GM12874 (cell line): ENCODE measurements around the gene MCF2L.

ENCODE experiments used
- TF ChIP-seq, protein P1 (sequence below): IDR thresholded peaks from 2 replicates; pipeline ENCODE4 v1.5.1; 2011; ENCODE audit warnings: low read depth, mild to moderate bottlenecking, control low read depth, low read length, moderate library complexity; ENCODE audit not compliant: insufficient read depth

MCF2L gene

DNA sequence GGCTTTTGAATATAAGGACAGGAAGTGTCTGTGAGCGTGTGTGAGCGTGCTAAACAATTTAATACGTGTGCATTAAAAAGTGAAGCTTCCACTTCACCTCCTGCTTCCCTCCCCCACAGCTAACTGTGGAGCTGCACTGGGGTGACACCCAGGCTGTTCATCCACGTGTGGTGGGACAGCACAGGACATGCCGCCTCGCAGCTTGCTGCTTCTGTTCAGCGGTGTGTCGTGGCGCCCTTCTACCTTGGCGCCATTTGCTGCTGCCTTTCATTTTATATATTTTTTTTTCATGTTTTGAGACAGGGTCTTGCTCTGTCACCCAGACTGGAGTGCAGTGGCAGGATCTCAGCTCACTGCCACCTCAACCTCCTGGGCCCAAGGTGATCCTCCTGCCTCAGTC is 63.3 kb downstream of the MCF2L start:
- TF ChIP-seq, protein P1, sequence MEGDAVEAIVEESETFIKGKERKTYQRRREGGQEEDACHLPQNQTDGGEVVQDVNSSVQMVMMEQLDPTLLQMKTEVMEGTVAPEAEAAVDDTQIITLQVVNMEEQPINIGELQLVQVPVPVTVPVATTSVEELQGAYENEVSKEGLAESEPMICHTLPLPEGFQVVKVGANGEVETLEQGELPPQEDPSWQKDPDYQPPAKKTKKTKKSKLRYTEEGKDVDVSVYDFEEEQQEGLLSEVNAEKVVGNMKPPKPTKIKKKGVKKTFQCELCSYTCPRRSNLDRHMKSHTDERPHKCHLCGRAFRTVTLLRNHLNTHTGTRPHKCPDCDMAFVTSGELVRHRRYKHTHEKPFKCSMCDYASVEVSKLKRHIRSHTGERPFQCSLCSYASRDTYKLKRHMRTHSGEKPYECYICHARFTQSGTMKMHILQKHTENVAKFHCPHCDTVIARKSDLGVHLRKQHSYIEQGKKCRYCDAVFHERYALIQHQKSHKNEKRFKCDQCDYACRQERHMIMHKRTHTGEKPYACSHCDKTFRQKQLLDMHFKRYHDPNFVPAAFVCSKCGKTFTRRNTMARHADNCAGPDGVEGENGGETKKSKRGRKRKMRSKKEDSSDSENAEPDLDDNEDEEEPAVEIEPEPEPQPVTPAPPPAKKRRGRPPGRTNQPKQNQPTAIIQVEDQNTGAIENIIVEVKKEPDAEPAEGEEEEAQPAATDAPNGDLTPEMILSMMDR: no peak

DNA sequence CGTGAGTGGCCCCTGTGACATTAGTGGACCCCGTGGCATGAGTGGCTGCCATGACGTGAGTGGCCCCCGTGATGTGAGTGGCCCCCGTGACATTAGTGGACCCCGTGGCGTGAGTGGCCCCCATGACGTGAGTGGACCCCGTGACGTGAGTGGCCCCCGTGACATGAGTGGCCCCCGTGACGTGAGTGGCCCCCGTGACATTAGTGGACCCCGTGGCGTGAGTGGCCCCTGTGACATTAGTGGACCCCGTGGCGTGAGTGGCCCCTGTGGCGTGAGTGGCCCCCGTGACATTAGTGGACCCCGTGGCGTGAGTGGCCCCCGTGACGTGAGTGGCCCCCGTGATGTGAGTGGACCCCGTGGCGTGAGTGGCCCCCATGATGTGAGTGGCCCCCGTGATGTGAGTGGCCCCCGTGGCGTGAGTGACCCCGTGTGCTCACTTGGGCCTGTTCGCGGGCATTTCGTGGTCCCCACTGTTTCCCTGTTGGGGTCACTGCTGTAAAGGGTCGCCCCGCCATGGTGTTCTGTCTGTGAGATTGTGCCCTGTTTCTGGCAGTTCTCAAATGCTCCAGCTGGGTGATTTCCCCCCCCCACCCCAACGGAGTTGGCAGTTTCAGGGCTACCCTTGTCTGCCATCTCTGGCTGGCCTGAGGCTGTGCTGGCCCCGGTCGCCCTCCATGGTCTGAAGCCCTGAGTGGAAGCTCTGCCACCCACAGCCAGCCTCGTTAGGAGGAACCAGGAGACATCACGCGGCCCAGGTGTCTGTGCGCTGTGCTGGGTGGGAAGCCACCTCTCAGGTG is 64.2 kb downstream of the MCF2L start:
- TF ChIP-seq, protein P1: no peak

DNA sequence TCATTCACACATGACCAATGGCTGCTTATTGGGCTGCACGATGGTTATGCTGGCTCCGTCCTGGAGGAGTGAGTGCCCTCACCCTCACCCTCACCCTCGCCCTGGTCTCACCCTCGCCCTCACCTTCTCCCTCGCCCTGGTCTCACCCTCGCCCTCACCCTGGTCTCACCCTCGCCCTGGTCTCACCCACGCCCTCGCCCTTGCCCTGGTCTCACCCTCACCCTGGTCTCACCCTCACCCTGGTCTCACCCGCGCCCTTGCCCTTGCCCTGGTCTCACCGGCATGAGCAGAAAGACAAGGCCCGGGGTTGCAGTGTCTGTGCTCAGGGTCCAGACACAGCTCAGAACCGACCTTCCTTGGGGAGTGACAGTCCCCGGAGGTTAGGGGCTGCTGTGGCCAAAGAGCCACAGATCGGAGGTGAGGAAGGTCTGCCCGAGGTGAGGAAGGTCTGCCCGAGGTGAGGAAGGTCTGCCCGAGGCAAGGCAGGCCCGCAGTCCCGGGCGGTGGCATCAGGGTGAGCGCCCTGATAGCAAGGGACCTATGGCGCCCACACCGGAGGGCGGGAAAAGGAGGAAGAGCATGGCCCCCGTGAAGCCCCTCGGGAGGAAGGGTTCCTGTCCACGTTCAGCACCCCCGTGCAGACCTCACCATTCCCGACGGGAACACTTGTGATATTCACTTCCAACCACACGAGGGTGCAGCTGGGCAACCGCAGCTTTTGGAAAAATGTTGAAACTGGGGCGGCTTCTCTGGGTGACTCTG is 65.6 kb downstream of the MCF2L start:
- TF ChIP-seq, protein P1: no peak

DNA sequence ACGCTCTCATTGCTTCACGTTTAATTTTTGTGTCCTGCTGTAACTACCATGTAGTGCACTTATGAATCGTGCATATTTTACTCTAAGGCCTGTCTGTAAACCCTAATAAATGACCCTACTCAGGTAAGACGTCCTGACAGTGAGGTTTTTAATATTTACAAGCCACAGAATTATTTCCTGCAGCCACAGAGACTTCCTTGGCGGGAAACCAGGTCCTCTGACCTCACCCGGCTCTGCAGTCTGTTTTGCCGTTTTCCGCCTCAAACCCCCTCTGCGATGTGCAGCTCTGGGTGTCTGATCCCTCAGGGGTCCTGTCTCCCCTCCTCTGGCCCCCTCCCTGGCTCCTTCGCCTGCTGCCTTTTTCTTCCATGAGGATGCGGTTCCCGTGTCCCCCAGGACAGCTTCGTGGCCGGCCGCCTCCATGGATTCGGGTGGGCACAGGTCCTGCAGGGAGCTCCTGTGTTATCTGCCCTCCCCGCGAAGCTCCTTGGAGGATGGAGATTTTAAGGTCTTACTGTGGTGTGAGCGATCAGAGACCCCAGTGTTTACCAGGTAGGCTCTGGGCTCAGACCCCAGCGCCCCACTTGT is 66.3 kb downstream of the MCF2L start:
- TF ChIP-seq, protein P1: no peak

DNA sequence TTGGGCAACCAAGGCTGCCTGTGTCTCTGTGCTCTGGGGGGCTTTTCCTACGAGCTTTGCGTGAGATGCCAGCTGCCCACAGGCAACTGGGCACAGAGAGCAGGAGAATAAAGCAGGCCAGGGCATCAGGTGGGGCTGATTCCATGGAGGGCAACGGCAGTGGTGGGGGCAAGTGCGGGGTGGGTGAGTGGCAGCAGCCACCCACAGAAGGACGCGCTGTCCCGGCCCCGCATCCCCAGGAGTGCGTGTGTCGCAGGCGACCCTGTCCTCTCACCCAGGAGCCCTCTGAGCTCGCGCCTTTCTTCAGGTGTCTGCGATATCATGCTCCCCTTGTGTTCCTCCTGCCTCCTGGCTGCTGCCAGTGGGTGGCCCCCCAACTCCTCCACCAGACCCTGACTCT is 67.4 kb downstream of the MCF2L start:
- TF ChIP-seq, protein P1: no peak

DNA sequence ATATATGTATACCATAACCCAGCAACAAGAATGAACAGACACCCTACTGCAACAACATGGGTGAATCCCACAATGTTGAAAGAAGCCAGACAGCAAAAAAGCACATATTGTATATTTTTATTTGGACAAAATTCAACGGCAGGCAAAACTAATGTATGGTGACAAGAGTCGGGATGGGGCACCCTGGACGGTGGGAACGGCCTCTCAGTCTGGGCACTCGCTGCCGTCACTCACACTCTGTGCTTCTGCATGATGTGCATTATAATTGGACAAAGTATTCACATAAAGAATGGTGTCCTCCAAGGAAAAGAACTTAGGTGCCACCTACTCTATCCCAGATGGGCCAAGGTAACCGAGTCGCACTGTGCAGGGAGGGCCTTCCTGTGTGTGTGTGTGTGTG is 71.0 kb downstream of the MCF2L start:
- TF ChIP-seq, protein P1: no peak

DNA sequence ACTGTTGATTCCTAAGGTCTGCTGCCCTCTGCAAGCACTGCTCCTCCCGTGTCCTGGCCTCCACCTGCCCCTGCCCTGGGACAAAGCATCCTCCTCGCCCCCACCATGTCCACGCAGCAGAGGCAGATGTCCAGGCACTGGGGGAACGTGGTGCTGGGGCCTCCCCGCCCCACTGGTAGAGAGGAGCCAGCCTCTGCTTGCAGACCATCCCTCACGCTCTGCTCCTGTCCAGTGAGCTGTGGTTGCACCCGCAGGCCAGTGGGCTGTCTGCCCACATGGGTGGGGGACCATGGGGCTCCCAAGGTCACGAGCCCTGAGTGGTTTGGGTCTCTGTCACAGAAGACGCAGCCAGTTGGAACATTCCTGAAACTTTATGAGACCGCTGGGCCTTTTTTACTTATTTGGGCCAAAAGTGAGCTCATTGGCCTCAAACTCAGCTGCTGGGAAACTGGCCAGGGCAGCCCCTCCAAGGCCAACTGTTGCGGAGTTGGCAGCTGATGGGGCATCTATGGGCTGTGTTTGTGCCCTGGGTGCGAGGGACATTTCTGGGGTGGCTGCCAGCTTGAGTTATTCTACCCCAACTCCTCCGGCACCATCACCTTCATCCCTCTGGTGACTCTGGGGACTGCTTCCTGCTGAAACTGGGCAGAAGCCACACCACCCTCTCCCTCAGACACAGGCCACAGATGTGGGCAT is 71.7 kb downstream of the MCF2L start:
- TF ChIP-seq, protein P1: no peak
